Frontal cortex (tissue), 4 donors: Measurements from ENCODE around the gene ALDH3A2. TPM values are rescaled to one million over a fixed set of nuclear protein-coding genes. Genes with fewer than 3 reads are reported as not detected.

Experiments used
- DNase-seq, 2 donors: peaks; one replicate each; pipeline ENCODE4 v3.0.0; 2012; ENCODE audit warnings: low spot score in 2 of 2
- FAIRE-seq: peaks from 2 replicates; lab custom pipeline; 2012; peaks lifted over from hg19 to GRCh38; lab: Jason Lieb, UNC
- small RNA-seq: library from RNA; depleted of rRNA; stranded (forward); fragments of <200 nt; gene quantifications from one replicate; pipeline ENCODE3, GENCODE V24; 2014
- total RNA-seq: library from RNA; depleted of rRNA; stranded (reverse); fragments of >200 nt; gene quantifications from one replicate; pipeline ENCODE4 v1.2.3, GENCODE V29; 2014
- donor health status: control.
- donor health status: control.
- donor health status: control.

ALDH3A2 gene
- total RNA-seq, 1 donor from 2014 or later = 67.7 TPM

GRCh38 chr17:19725486-19725885, 76.9 kb downstream of the ALDH3A2 start:
- DNase-seq = no peak
- FAIRE-seq = no peak

GRCh38 chr17:19726631-19727376, 78.3 kb downstream of the ALDH3A2 start:
- FAIRE-seq (no peak), DNase-seq (no peak)

Small RNAs within 50 kb of the gene (small RNA-seq; reads per million reads assigned to genes)
- gene NMTRQ-TTG12-1 = not detected
- not detected for gene RF00322

Other genes starting within 250 kb of the ALDH3A2 start
- gene RNF112, start 237.5 kb upstream of the ALDH3A2 start, total RNA-seq = 26.1 TPM
- 4.9 TPM for gene SLC47A1, start 114.9 kb upstream of the ALDH3A2 start, total RNA-seq
- under 0.01 TPM for gene SLC47A2, start 67.8 kb downstream of the ALDH3A2 start, total RNA-seq
- gene ALDH3A1, start 99.5 kb downstream of the ALDH3A2 start, total RNA-seq = 0.41 TPM
- gene ULK2, start 219.2 kb downstream of the ALDH3A2 start, total RNA-seq = 178 TPM